Endothelial cell (in vitro differentiated cells): ENCODE results near the gene SH2B2. TPM values are rescaled to one million over a fixed set of nuclear protein-coding genes. Genes with fewer than 3 reads are reported as not detected.

Experiments
- DNase-seq: peaks from one replicate; pipeline ENCODE4 v3.0.0; 2021; ENCODE audit warnings: low spot score
- H3K27ac Mint-ChIP-seq: one replicate; pipeline ENCODE4 v1.8.0; 2021; ENCODE audit warnings: mixed read lengths, inconsistent platforms; ENCODE audit not compliant: unreplicated experiment
- H3K27me3 Mint-ChIP-seq: one replicate; pipeline ENCODE4 v1.8.0; 2021; ENCODE audit warnings: mild to moderate bottlenecking, moderate library complexity, mixed read lengths, inconsistent platforms; ENCODE audit not compliant: unreplicated experiment
- H3K36me3 Mint-ChIP-seq: one replicate; pipeline ENCODE4 v1.8.0; 2021; ENCODE audit warnings: mild to moderate bottlenecking, low read depth, mixed read lengths, inconsistent platforms; ENCODE audit not compliant: unreplicated experiment
- H3K4me1 Mint-ChIP-seq: one replicate; pipeline ENCODE4 v1.8.0; 2021; ENCODE audit warnings: mild to moderate bottlenecking, mixed read lengths, inconsistent platforms; ENCODE audit not compliant: unreplicated experiment
- H3K4me3 Mint-ChIP-seq: one replicate; pipeline ENCODE4 v1.8.0; 2021; ENCODE audit warnings: mild to moderate bottlenecking, mixed read lengths, inconsistent platforms; ENCODE audit not compliant: unreplicated experiment
- H3K9me3 Mint-ChIP-seq: one replicate; pipeline ENCODE4 v1.8.0; 2021; ENCODE audit warnings: mixed read lengths, inconsistent platforms; ENCODE audit not compliant: unreplicated experiment
- total RNA-seq: library from RNA; stranded (reverse); fragmentation: NEBNext Ultra II Directional; extraction: Animal tissue kit (Norgen Biotek cat#: 25700); gene quantifications from one replicate; pipeline ENCODE4 v1.2.1, GENCODE V29; 2021; ENCODE audit not compliant: unreplicated experiment
- TF ChIP-seq, protein P1 (sequence below): fragments of 200-600 bp; sonication (generic); IDR thresholded peaks from one replicate; pipeline ENCODE4 v1.5.0; 2021; ENCODE audit warnings: antibody characterized with exemption; ENCODE audit not compliant: unreplicated experiment

SH2B2 gene
- total RNA-seq, 1 donor from 2014 or later: 2.6 TPM

DNA sequence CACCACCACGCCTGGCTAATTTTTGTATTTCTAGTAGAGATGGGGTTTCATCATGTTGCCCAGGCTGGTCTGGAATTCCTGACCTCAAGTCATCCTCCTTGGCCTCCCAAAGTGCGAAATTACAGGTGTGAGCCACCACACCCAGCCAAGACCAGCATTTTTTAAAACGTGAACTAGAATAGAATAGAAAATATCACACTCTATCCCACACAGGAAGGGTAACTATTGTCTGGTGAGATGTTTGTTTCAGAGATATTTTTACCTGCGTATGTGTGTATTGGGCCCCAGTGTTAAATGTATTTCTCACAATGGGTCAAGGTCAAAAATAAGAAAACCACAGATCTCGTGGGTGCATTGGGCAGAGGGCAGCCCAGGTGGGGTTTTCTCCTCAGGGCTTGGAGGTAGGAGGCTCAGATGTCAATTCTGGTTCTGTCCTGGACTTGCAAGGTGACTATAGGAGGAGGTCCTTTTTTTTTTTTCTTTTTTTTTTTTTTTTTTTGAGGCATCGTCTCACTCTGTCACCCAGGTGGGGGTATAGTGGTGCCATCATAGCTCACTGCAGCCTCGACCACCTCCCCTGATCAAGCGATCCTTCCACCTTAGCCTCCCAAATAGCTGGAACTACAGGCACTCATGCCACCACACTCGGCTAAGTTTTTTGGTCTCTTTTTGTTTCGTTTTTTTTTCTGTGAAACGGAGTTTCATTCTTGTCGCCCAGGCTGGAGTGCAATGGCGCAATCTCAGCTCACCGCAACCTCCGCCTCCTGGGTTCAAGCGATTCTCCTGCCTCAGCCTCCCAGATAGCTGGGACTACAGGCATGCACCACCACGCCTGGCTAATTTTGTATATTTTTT is 19.0 kb downstream of the SH2B2 start:
- peaks cover 6% of the 10 kb centered on the region for H3K4me1 Mint-ChIP-seq
- TF ChIP-seq, protein P1, sequence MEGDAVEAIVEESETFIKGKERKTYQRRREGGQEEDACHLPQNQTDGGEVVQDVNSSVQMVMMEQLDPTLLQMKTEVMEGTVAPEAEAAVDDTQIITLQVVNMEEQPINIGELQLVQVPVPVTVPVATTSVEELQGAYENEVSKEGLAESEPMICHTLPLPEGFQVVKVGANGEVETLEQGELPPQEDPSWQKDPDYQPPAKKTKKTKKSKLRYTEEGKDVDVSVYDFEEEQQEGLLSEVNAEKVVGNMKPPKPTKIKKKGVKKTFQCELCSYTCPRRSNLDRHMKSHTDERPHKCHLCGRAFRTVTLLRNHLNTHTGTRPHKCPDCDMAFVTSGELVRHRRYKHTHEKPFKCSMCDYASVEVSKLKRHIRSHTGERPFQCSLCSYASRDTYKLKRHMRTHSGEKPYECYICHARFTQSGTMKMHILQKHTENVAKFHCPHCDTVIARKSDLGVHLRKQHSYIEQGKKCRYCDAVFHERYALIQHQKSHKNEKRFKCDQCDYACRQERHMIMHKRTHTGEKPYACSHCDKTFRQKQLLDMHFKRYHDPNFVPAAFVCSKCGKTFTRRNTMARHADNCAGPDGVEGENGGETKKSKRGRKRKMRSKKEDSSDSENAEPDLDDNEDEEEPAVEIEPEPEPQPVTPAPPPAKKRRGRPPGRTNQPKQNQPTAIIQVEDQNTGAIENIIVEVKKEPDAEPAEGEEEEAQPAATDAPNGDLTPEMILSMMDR: no peak

DNA sequence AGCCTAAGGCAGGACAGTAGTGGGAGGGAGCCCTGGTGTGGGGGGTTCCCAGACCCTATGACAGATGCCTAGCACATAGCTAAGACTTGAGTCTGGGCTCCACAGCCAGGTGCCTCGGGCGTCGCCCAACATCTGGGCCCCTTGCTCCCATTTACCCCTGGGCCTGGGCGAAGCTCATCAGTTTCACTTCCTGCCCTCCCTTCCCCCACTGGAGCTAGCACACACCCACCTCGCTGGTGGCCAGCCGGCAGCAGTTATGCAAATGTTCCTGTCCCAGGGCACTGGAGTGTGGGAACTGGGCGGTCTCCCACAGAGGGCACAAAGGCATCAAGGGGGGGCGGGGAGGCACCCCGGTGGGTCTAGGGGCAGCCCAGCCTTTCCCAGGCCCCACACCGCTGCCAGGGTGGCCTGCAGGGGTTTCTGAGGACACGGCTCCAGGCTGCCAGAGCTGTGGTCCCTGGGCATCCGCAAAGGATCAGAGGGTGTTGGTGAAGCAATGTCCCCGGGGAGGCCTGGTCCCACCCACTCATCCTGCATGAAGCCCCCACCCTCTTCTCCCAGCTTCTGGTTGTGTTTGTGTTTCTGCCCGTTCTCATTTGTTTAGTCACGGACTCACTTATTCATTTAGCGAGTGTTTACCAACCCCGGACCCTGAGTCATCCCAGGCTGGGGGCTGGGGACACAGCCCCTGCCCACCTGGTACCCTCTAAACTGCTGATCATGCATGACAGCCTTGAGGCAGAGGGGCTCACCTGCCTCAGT is 20.4 kb downstream of the SH2B2 start:
- DNase-seq: no peak
- no peak overlapping the region for H3K27ac Mint-ChIP-seq
- no peaks in the 10 kb centered on the region for H3K36me3 Mint-ChIP-seq
- TF ChIP-seq, protein P1: no peak
- H3K4me3 Mint-ChIP-seq: no peak overlapping the region
- peaks cover 6% of the 10 kb centered on the region for H3K4me1 Mint-ChIP-seq
- H3K9me3 Mint-ChIP-seq: no peaks in the 10 kb centered on the region
- peaks cover 2% of the 10 kb centered on the region for H3K27me3 Mint-ChIP-seq

More for the DNA sequence above, 19.0 kb downstream of the SH2B2 start:
- H3K36me3 Mint-ChIP-seq: no peaks in the 10 kb centered on the region
- H3K4me3 Mint-ChIP-seq: no peak overlapping the region
- H3K27ac Mint-ChIP-seq: no peak overlapping the region
- DNase-seq: no peak
- peaks cover 2% of the 10 kb centered on the region for H3K27me3 Mint-ChIP-seq
- no peaks in the 10 kb centered on the region for H3K9me3 Mint-ChIP-seq

DNA sequence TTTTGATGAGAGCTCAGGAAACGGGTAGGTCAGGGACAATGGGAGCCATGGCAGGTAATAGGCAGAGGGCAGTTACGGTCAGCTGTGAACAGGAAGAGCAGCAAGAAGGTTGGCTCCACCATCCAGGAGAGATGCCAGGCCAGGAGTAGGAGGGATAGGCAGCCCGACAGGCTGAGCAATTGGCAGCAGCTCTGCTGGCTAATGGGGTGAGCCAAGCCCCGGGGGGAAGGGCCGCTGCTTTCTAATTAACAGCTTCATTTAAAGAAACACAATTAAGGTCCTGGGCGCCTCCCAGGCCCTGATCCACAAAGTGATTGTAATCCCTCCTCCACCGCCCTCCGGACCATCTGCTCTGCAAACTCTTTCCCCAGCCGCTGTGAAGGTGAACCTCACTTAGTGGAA is 23.7 kb downstream of the SH2B2 start:
- TF ChIP-seq, protein P1: no peak
- Mint-ChIP-seq H3K4me3 (no peak overlapping the region), H3K27ac (no peak overlapping the region), H3K27me3 (peaks cover 2% of the 10 kb centered on the region), H3K4me1 (peaks cover 5% of the 10 kb centered on the region), H3K36me3 (no peaks in the 10 kb centered on the region), H3K9me3 (no peaks in the 10 kb centered on the region)
- DNase-seq: no peak

DNA sequence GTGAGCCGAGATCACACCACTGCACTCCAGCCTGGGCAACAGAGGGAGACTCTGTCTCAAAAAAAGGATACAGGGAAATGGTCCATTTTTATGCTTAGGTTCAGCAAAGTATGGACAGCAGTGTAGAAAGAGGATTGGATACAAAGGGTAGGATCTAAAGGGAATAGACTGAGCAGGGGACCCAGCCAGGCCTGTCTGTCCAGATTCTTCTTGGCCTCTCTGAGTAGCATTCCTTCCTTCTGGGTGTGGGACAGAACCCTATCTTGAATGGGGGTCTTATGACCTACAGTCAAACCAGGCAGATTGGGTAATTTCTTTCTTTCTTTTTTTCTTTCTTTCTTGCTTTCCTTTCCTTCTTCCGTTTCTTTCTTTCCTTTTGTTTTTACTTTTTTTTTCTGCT is 25.6 kb downstream of the SH2B2 start:
- Mint-ChIP-seq H3K27ac (no peak overlapping the region), H3K4me3 (no peak overlapping the region), H3K36me3 (no peaks in the 10 kb centered on the region), H3K4me1 (peaks cover 2% of the 10 kb centered on the region), H3K27me3 (peaks cover 2% of the 10 kb centered on the region), H3K9me3 (no peaks in the 10 kb centered on the region)
- no peak for DNase-seq
- TF ChIP-seq, protein P1: no peak
